NT2/D1 (cell line): ENCODE results near the gene DDOST.
A peak's percentile ranks its signal among the peaks of the same experiment; 100 is the strongest.

Experiments used
- DNase-seq: peaks from one replicate; pipeline ENCODE4 v3.0.0-alpha.2; 2011; ENCODE audit warnings: low read depth, low spot score
- H3K27me3 ChIP-seq: 2 replicates; pipeline ENCODE4 v1.6.0; 2011; ENCODE audit warnings: mild to moderate bottlenecking; ENCODE audit not compliant: insufficient read length, insufficient read depth
- H3K36me3 ChIP-seq: 2 replicates; pipeline ENCODE4 v1.6.1; 2011; ENCODE audit warnings: mild to moderate bottlenecking, low read length, mixed read lengths; ENCODE audit not compliant: insufficient read depth, insufficient read length
- H3K4me1 ChIP-seq: 2 replicates; pipeline ENCODE4 v1.5.1; 2011; ENCODE audit not compliant: insufficient read depth, insufficient read length
- H3K4me3 ChIP-seq: 2 replicates; pipeline ENCODE4 v1.5.1; 2011; ENCODE audit warnings: low read depth; ENCODE audit not compliant: insufficient read length
- H3K9ac ChIP-seq: 2 replicates; pipeline ENCODE4 v1.6.0; 2011; ENCODE audit warnings: low read depth; ENCODE audit not compliant: insufficient read length
- H3K9me3 ChIP-seq: 2 replicates; pipeline ENCODE4 v1.5.1; 2011; ENCODE audit warnings: mild to moderate bottlenecking, low read length; ENCODE audit not compliant: insufficient read depth
- SUZ12 ChIP-seq: IDR thresholded peaks from 2 replicates; pipeline ENCODE4 v1.6.1; 2011; ENCODE audit not compliant: insufficient read length, insufficient read depth; ENCODE audit errors: extremely low read depth
- YY1 ChIP-seq: IDR thresholded peaks from 2 replicates; pipeline ENCODE4 v1.6.1; 2011; ENCODE audit not compliant: insufficient read length, insufficient read depth
- ZNF274 ChIP-seq: IDR thresholded peaks from 2 replicates; pipeline ENCODE4 v1.6.1; 2011; ENCODE audit warnings: mild to moderate bottlenecking, low read depth, low read length

The DDOST gene

DNA sequence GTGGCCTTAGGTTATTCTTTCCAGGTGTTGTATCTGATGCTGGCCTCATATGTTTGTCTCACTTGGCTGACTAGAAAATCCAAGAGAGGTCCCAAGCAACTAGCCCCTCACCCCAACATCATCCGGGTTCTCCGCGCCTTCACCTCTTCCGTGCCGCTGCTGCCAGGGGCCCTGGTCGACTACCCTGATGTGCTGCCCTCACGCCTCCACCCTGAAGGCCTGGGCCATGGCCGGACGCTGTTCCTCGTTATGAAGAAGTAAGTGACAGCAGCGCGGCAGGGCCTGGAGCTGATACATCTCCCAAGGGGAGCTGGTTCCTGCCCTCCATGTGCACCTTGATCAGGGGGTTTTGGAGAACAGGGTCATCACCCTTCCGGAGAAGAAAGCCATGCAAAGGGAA, 16.8 kb downstream of the DDOST start:
- H3K4me1 ChIP-seq = peaks cover 10% of the 10 kb centered on the region
- H3K9ac ChIP-seq = no peak overlapping the region
- peaks cover 29% of the 10 kb centered on the region for H3K36me3 ChIP-seq
- no peaks in the 10 kb centered on the region for H3K27me3 ChIP-seq
- no peak overlapping the region for H3K4me3 ChIP-seq
- TF ChIP-seq YY1 = no peak
- TF ChIP-seq ZNF274 = no peak
- no peak for TF ChIP-seq SUZ12
- no peak for DNase-seq
- H3K9me3 ChIP-seq = no peaks in the 10 kb centered on the region

DNA sequence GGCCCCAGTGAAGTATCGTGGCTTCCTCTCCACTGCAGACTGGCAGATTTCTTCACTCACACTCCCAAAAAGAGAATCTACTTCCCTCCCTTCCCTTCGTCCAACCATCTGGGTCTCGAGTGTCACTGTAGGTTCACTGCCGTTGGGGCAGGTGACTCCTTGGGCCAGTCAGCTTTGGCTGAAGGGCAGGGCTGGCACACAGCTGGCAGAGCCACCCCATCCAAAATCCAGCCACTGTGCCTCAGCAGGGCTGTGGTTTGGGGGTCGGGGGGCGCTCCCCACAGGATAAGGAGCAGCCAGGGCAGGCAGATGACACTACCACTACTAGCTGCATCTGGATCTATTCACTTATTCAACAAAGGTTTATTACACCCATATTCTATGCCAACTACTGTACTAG, 18.1 kb downstream of the DDOST start:
- H3K27me3 ChIP-seq = no peaks in the 10 kb centered on the region
- no peak for DNase-seq
- H3K4me1 ChIP-seq = peaks cover 10% of the 10 kb centered on the region
- no peak overlapping the region for H3K4me3 ChIP-seq
- no peak for TF ChIP-seq ZNF274
- no peak for TF ChIP-seq SUZ12
- no peak for TF ChIP-seq YY1
- H3K9ac ChIP-seq = no peak overlapping the region
- peaks cover 23% of the 10 kb centered on the region for H3K36me3 ChIP-seq
- H3K9me3 ChIP-seq = no peaks in the 10 kb centered on the region

DNA sequence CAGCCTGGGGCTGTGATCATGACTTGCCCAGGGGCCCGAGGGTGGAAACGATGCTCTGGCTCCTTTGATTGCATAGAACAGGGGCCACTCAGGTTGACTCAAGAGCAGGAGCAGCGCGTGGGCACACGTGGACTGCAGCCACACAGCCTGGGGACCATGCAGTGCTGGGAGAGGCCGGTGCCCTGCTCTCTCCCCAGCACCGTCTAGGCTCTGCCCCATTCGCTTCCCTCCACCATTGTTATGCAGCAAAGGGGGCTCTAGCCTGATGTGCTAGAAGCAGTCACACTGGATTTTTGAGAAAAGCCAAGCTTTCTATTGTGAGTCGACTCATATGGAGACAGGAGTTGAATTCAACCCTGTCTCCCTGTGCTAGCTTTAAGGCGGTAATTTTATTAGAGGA, 19.2 kb downstream of the DDOST start:
- H3K27me3 ChIP-seq = no peaks in the 10 kb centered on the region
- no peaks in the 10 kb centered on the region for H3K9me3 ChIP-seq
- H3K36me3 ChIP-seq = peaks cover 32% of the 10 kb centered on the region
- H3K4me3 ChIP-seq = no peak overlapping the region
- TF ChIP-seq YY1 (no peak), ZNF274 (no peak), SUZ12 (no peak)
- DNase-seq = no peak
- peaks cover 11% of the 10 kb centered on the region for H3K4me1 ChIP-seq
- no peak overlapping the region for H3K9ac ChIP-seq

DNA sequence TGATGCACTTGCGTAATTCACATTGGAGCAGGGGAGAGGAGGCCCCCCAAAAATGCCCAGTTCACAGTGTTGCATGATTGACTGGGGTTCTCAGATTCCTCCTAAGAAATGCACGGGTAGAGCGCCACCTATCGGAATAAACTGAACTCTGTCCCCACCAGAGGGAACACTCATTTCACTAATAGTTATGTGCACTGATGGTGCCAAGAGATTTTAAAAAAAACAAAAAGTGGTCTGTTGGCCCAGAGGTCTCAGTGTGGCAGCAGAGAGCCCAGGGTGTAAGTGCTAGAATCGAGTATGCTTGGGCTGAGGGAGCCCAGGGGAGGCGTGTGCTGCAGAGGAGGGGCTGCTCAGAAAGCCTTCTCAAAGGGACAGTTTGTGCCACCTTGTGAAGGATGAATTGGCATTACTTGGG, 21.0 kb downstream of the DDOST start:
- no peak overlapping the region for H3K4me3 ChIP-seq
- H3K27me3 ChIP-seq = no peaks in the 10 kb centered on the region
- DNase-seq = no peak
- peaks cover 28% of the 10 kb centered on the region for H3K36me3 ChIP-seq
- peaks cover 15% of the 10 kb centered on the region for H3K4me1 ChIP-seq
- H3K9ac ChIP-seq = no peak overlapping the region
- TF ChIP-seq SUZ12 (no peak), ZNF274 (no peak), YY1 (no peak)
- no peaks in the 10 kb centered on the region for H3K9me3 ChIP-seq

DNA sequence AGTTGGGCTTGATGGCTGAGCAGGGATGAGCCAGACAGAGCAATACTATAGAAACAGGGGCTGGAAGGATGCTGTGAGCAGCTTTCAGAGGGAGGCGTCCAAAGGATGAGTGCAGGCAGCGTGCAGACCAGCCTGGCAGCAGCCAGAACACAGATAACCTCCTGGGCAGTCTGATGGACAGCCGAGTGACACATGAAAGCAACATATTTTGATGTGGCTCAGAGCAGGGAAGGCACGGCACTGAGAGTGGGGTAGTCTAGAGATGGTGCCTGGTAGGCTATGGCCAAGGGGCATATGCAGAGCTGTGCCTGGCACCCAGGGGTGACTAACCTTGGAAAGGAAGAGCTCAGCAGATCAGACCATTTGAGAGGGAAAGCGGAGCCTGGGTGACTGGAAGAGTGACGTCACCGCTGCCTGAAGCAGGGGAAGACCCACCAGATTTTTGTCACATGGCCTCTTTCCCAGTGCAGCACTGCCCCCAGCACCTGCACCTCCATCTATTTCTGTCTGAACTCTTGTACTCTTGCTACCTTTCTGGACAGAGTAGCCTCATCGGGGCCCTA, 24.3 kb downstream of the DDOST start:
- no peak for TF ChIP-seq ZNF274
- TF ChIP-seq SUZ12 = no peak
- TF ChIP-seq YY1 = no peak
- Histone ChIP-seq H3K4me3 (no peak overlapping the region), H3K36me3 (peaks cover 19% of the 10 kb centered on the region)

DNA sequence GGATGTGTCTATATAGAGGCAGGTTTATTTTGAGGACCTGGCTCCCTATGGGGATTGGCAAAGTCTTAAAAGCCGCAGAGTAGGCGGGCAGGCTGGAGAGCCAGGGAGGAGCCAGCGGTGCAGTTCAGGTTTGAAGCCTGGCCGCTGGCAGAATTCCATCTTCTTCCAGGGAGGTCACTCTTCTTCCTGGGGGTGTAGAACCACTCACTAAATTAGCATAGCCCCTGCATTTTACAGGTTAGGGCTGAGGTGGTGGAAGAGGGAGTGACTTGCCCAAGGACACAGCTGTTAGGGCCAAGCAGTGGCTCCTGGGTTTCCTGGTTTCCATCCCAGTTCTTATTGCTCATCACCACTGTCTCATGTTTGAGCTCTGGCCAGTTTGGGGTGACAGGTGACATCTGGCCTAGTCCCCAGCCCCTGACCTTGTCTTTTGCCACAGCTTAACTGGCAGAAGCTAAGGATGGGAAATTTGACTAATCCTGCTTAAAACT, 26.5 kb downstream of the DDOST start:
- no peak for DNase-seq
- H3K9ac ChIP-seq = no peak overlapping the region
- no peak for TF ChIP-seq ZNF274
- no peak for TF ChIP-seq YY1
- no peak for TF ChIP-seq SUZ12

More for the DNA sequence above, 24.3 kb downstream of the DDOST start:
- no peaks in the 10 kb centered on the region for H3K9me3 ChIP-seq
- H3K4me1 ChIP-seq = peaks cover 12% of the 10 kb centered on the region
- H3K27me3 ChIP-seq = no peaks in the 10 kb centered on the region
- DNase-seq = no peak
- no peak overlapping the region for H3K9ac ChIP-seq

DNA sequence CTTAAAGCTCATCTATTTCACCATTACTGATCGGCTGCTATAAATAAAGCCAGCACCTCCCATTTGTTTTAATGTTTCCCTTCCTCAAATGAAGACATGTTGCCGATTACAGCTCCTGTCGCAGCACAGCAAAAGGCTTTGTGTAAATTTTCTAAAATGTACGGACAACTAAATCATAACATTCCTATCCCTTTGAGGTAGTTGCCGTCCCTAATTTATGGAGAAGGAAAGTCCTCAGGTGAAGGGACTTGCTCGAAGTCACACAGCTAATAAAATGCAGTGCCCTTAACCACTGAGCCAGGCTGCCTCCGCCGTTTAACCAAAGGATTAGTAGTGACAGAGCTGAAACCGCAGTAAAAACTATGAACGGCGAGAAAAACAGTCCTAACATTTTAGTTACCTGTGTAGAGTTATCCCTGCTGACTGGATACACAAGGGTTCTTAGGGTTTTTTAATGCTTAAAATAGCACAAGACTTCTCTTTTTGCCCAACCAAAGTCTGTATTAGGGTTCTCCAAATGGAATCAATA, 27.0 kb downstream of the DDOST start:
- Histone ChIP-seq H3K9ac (peak overlapping the region; percentile 38), H3K36me3 (peaks cover 13% of the 10 kb centered on the region), H3K4me1 (peaks cover 5% of the 10 kb centered on the region), H3K9me3 (no peaks in the 10 kb centered on the region), H3K4me3 (peak overlapping the region; percentile 67), H3K27me3 (no peaks in the 10 kb centered on the region)
- no peak for DNase-seq
- TF ChIP-seq ZNF274 (no peak), YY1 (no peak), SUZ12 (no peak)

More for the DNA sequence above, 26.5 kb downstream of the DDOST start:
- H3K27me3 ChIP-seq = no peaks in the 10 kb centered on the region
- peaks cover 5% of the 10 kb centered on the region for H3K4me1 ChIP-seq
- H3K9me3 ChIP-seq = no peaks in the 10 kb centered on the region
- H3K36me3 ChIP-seq = peaks cover 17% of the 10 kb centered on the region
- peak overlapping the region; percentile 67 for H3K4me3 ChIP-seq
